Activated CD8-positive, alpha-beta memory T cell treated with anti-CD3 and anti-CD28 coated beads for 48 hours (primary cell): ENCODE measurements around the gene DOCK8.
"Not testable (repeated sequence)": the region's sequence is repeated elsewhere in the genome, so short reads cannot be mapped to it uniquely, and the experiment has no call there.

Experiments
- DNase-seq, 3 experiments: peaks; one replicate each; pipeline ENCODE4 v3.0.0-alpha.2; 2020; ENCODE audit warnings: low read depth in 2 of 3, low spot score in 2 of 3

The DOCK8 gene

DNA sequence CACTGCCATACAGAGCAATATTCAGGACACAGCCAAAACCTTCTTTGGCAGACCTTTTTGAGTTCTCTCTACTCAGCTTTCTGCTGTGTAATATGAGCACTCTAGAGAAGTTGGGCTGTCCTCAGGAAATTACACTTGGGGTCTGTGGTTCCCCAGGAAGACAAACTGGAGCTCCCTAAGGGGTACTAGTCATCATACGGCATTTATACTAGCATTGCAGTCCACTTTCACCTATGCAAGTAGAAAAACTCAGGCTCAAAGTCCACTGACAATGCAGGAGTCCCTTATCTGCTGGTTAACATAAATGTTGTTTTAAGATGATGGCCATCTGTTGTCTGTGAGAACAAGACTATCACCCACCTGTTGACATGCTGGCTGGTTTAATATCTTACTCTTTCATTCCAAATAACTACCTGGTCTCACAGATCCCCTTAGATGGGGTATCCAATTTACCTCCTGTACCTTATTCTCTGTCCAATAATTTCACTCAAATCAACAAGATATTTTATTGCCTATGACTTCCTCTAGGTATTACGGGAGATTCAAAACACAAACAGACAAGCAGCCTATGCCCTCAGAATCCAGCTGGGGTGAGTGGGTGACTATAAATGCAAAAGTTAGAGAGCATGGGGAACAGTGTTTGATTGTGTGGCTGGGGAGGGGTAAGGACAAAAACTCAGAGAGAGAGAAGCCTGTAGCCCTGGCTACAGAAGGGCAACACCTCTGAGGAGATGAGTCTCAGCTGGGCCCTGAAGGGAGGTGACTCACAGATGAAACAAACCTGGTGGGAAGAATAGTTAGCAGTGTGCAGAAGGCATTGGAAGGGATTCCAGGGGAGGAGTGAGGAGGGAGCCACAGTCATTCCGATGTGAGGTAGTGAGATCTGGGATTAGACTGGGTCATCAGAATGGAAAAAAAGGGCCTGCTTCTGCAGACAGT, 10.2 kb downstream of the DOCK8 start:
- DNase-seq: no peak

DNA sequence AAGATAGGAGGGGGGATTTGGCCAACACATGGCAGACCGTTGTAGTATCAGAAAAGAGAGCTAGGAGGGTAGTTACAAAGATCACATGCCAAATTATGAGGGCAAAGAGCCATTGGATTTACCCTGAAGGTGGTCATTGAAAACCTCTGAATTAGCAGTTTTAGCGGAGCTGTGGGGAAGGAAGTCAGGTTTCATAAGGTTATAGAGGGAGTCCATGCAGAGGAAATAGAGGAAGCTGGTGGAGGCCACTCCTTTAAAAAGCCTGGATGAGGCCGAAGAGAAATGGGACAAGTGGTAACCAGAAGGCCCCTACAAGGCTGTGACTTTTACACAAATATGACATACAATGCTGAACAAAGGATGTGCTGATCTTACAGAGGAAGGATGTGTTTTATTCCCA, 13.2 kb downstream of the DOCK8 start:
- no peak for DNase-seq

DNA sequence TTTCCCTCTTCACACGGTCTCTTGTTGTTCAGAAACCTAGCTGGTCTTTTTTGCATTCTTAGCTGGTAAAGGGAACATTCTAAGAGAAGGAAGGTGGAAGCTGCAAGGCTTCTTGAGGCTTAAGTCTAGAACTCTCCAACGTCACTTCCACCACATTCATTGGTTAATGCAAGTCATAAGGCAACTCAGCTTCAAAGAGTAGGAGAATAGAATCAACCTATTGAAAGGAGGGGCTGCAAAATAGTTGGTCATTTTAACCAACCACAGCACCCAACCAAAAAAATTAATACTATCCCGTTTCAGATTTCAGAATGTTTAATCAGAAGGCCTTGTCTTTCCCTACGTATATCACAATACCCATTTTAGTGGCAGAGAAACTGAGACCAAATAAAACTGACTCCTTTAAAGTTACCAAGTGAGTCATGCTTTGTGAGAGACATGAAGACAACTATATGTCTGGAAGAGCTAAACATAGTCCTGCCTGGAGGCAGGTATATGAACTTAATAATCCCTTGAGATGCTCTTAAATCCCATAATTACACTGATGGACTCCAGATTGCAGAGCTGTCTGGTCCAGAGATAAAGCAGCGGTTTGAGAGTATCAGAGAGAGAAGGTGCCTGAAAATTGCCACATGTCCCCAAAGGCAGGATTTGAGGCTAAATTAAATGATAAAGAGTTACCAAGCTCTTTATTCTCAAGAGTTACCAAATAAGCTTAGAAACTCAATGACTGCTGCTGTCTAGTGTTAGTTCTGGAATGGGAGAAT, 14.4 kb downstream of the DOCK8 start:
- no peak for DNase-seq

DNA sequence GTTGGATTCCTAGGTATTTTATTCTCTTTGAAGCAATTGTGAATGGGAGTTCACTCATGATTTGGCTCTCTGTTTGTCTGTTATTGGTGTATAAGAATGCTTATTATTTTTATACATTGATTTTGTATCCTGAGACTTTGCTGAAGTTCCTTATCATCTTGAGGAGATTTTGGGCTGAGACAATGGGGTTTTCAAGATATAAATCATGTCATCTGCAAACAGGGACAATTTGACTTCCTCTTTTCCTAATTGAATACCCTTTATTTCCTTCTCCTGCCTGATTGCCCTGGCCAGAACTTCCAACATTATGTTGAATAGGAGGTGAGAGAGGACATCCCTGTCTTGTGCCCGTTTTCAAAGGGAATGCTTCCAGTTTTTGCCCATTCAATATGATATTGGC, 17.0 kb downstream of the DOCK8 start:
- DNase-seq: not testable (repeated sequence)

DNA sequence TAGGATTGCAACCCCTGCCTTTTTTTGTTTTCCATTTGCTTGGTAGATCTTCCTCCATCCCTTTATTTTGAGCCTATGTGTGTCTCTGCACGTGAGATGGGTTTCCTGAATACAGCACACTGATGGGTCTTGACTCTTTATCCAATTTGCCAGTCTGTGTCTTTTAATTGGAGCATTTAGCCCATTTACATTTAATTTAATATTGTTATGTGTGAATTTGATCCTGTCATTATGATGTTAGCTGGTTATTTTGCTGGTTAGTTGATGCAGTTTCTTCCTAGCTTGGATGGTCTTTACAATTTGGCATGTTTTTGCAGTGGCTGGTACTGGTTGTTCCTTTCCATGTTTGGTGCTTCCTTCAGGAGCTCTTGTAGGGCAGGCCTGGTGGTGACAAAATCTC, 19.0 kb downstream of the DOCK8 start:
- not testable (repeated sequence) for DNase-seq

DNA sequence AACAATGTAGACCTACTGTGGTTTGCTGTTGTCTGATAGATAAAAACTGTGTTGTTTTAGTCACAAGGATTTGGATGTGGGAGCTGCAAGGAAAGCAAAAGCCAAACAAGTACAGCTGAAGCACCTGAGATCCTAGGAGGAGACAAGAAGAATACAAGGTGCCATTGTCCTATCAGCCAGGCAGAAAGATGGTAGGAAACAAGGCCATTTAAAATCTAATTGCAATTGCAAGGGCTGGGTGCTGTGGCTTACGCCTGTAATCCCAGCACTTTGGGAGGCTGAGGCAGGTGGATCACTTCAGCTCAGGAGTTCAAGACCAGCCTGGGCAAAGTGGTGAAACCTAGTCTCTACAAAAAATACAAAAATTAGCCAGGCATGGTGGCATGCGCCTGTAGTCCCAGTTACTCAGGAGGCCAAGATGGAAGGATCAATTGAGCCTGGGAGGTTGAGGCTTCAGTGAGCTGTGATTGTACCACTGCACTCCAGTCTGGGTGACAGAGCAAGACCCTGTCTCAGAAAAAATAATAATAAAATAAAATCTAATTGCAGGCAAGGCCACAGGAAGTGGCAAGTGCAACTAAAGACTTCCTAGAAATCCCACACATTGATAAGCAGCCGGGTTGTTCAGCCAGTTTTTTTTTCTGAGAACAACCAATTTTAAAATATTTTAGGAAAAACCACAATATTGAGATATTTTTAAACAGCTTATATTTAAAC, 22.6 kb downstream of the DOCK8 start:
- DNase-seq: no peak

DNA sequence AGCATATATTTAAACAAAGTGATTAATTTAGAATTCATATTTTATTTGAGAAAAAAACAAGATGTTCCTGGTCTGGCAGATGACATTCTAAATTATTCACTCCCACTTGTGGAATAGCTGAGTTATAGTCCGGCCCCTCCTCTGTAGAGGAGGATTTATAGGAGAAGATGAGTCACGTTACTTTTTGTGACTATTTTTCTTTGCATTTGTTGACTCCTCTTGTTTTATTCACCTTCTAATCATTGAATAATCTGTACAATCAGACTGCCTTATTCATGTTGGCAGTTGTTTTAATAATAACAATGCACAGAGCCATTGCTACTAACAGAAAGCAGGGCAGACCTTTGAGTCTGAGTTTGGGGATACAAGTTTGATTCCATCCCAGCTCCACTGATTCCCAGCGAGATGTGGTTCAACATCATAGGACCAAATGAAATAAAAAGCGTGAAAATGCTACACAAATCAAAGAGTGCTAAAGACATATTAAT, 23.2 kb downstream of the DOCK8 start:
- no peak for DNase-seq

DNA sequence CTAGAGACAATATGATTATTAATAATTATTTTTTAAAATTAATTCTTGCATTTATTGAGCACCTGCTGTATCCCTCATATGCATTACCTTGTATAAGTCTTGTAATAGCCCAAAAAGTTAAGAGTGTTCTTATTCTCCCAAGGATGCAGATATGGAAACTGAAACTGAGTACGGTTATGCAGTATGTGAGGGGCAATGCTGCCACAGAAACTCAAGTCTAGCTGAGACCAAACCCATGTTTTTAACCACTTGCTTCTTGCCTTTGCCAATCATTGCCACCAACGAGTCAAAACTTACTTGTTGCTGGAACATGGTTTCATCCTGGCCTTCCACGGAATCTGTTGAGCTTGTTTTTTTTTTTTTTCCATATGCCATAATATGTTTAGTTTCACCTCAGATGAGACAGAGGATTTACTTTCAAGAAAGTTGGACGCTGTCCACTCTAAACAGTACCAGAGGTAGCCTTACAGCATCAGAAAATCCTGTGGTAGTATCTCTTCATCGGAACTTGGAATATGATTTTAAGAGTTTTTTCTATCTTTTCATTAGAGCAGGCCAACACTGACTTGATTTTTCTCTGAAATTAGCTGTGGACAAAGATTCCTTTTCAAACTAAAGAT, 27.9 kb downstream of the DOCK8 start:
- no peak for DNase-seq

DNA sequence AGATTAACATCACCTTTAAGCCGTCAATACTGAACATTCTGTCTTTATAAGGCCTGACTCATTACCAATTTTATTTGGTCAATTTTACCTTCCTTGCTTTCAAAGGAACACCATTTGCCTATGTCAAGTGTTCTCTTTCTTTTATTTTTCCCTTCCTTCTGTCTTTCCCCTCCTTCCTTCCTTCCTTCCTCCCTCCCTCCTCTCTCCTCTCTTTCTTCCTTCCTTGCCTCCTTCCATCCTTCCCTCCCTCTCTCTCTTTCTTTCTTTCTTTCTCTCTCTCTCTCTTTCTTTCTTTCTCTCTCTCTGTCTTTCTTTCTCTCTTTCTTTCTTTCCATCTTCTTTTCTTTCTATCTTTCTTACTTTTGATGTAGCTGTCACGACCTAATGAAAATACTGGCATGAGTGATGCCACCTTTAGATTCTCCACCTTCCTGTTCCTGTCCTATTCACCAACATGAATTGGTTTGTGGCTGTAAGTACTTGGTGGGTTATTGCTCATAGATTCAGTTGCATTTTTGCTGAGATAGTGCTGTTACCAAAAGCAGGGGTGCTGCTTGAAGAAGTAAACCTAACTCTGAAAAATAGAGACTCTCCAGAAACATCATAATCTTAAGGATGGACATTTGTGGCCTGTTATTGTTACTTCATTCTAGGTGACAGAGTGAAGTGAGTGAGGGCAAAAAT, 33.8 kb downstream of the DOCK8 start:
- no peak for DNase-seq

DNA sequence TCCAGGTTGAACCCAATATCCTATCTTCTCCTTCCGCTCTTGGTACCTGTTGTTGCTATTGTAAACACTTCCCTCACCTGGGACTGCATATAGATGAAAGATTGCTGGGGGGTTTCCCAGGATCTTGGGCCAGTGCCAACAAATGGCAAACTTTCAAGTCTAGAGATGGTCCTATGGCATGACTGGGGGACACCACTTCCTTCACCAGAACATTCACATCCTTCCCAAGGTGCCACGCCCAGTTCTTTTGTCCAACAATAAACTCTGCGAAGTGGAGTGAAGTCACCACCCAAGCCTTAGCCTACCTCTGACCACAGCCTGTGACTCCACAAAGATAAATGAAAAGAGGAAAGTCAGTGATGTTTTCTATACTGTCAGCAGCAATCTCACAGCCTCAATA, 34.4 kb downstream of the DOCK8 start:
- no peak for DNase-seq

DNA sequence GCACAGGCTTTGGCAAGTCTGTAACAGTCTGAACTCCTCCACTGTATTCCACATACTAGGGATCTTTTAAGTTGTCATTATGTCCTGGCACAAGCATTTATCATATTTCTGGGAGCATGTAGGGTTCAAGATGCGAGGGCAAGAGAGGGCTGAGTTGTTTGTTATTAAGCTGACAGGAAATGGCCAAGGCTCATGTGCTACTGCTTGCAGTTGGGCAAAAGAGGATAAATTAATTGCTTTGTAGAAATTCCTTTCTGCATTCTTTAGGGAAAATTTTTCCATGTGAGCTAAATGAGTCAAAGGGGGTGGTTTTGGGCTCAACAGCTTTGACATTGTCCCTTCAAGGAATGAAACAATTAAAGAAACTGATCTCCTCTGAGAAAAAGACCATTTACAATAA, 35.4 kb downstream of the DOCK8 start:
- DNase-seq: no peak

DNA sequence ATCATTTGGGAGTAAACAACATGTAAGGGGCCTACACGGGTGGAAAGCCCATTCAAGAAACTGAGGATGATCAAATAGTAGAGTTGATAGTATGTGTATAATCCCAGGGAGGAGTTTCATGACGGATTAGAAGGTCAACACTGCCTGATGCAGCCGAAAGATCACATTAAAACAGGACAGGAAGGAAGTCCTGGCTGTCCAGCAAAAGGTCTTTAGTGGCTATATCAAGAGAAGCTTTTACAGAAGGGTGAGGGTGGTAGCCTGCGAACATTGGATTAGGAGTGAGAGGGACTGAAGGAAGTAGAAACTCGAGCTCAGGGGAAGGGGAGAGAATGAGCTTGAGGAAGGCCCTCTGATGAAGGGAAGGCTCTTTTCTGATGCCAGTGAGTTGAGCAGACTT, 36.0 kb downstream of the DOCK8 start:
- no peak for DNase-seq

DNA sequence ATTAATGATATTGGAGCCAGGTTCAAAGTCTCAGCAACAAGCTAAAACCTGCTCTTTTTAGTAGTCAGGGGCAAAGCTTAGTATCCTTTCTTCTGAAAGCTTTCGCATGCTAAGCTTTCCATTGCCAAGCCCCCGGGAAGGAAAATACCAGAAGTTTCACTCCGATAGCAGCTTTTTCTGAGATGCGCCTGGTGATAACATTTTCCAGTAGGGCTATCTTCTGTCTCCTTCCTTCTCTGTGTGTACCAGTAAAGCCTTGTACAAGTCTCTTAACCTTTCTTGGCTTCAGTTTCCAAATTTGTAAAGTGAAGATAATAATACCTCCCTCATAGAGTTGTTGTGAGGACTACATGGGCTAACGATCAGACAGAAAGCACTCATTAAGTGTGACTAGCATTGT, 36.7 kb downstream of the DOCK8 start:
- no peak for DNase-seq

DNA sequence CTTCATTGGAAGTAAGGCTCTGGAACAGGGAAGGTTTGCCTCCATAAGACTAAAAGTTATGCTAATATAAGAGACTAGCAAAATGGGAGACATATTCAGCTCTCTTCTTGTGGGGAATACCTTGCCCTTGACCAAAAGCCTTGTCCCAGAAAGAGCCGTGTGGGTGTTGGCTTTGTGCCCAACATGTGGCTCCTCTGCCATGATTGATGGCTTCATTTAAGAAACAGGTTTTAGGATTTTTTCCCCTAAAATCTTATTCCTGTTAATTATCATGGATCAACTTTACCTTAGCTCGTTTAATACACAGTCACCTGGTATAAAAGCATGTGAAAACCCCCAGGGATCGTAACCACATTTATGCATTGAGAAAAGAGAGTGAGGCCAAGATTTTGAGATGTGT, 38.9 kb downstream of the DOCK8 start:
- no peak for DNase-seq

DNA sequence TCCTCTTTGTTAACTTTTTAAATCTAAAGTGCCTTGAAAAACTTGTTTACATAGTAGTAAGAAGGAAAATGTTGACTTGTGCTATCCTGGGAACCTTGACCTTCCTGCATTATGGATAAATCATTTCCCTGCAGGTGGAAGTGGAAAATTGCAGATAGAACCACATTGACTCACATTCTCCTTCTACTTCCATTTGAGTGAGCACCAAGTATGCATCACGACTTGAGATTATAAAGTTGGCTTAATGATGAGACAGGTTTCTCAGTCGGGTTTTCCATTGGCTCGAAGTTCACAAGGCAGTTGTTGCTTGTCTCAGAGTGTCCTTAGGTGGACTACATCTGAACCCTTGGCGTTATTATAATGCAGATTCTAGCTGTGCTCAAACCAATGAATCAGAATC, 39.9 kb downstream of the DOCK8 start:
- DNase-seq: no peak

DNA sequence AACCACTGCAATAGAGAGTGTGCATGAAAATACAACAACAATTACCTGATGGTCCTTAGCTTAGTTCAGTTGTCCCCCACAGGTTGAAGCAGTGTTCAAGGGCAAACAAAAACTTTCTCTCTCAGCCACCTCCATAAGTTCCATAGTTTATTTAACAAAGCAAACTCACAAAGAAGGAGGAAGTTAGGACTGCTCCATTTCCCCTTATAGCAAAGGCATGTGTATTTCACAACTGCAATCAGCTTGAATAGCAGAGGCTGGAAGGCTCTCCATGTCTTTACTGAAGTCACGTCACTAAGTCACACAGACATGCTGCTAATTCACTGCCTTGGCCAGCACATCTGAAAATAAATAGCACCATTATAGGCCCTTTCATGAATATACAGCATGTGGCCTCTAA, 43.3 kb downstream of the DOCK8 start:
- no peak for DNase-seq

DNA sequence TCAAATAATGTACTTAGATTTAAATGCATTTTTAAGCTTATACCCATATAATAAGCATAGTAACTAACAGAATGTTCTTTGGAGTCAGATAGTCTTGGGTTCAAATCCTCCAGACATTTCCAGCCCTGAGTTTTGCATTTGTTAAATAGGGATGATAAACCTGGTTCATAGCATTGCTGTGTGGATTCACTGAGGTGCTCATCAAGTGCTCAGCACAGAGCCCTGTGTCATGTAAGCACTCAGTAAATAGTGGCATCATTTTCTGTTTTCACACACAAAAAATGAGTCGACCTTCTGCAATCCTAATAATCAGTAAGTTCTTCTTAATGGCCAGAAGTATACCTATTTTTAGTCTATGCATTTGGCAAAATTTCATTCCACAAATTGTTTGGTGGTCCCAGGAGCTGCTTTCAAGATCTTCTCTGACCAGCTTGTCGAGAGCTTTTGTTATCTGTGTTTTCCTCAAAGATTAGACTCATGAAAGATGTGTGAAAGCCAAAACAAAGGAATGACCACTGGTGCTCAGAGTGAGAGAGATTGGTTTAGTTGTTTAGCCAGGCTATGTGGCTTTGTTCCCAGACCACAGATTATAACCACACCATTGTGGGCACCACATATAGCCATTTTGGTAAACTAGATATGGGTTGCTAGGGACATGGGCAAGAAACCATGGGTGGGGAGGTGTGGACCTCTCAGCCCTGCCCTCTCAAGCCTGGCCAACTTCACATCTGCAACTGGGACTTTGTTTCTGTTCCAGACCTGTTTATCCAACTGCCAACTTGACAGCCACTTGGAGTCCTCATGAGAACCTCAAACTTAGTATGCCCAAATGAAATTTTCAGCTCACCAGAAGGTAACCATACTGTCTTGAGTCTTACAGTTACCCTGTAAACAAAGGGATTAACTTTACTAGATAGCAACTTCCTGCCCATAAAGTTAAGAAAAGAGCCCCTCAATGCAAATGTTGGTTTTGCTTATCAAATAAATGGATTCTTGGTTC, 45.0 kb downstream of the DOCK8 start:
- no peak for DNase-seq

DNA sequence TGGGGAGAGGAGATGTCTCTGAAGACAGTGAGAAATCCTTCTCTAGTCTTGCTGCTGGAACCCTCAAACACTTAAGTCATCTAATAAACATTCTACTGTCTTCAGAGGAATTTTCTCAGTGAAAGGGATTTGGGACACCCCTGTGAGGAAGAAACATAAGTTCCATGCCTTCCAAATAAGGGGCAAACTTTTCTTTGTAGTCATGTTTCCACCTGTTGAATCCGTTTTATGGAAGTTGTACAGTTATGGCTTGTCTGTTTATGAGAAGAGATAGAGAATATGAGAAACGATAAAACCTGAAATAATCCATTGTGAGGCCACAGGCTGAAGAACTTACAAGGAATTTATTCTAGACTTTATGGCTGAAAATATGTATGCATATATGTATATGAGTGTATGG, 49.6 kb downstream of the DOCK8 start:
- DNase-seq: no peak

DNA sequence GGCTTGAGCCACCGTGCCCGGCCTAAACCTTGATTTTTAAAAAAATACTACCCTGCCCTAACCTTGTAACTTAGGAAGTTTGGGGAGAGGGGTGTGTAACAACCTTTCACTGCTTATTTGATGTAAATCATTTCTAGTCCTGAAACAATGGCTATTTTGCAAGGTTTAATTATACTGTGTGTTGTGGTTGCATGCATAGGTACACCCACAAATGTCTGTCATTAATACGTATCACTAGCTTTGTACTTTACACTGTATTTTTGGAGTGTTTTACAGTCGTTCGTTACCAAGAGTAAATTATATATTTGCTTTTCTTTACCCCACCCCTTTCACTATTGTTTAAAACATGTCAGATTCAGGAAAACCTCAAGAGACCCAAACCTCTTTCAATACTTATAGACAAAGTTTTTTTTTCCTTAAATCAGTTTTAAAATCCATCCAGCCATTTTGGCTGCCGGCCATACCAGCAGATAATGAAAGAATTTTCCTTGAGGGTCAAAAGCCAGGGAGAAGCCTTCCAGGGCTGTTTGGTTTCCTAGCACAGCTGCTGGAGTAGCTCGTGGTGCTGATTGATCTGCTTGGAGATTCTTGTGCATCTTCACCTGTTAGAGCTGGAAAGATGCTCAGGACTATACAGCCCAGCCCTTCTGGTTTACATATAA, 50.7 kb downstream of the DOCK8 start:
- DNase-seq: no peak
